Lung (tissue), 12 donors: ENCODE results near the gene TPPP2. TPM values are rescaled to one million over a fixed set of nuclear protein-coding genes. Genes with fewer than 3 reads are reported as not detected.

Experiments
- ATAC-seq: fragments of 200-7000 bp; cut with Tn5 transposase; one replicate; pipeline ENCODE4 v1.9.1; 2020; ENCODE audit warnings: moderate number of reproducible peaks; ENCODE audit not compliant: insufficient read depth, low FRiP score
- DNase-seq, 3 donors: peaks; one replicate each; pipeline ENCODE4 v3.0.0-alpha.2; 2013 to 2017
- H3K27ac ChIP-seq, 2 donors: one replicate each; pipeline ENCODE4 v1.5.1; 2013; ENCODE audit warnings: mild to moderate bottlenecking in 2 of 2, moderate library complexity in 2 of 2, control low read depth in 1 of 2, inconsistent platforms in 1 of 2, low read depth in 1 of 2, low read length in 1 of 2
- H3K27me3 ChIP-seq, 3 donors: one replicate each; pipeline ENCODE4 v1.5.1; 2013; ENCODE audit warnings: low read length in 2 of 3; ENCODE audit not compliant: control insufficient read depth in 3 of 3, insufficient read depth in 3 of 3
- H3K36me3 ChIP-seq, 4 donors: one replicate each; pipeline ENCODE4 v1.5.1; 2013; ENCODE audit warnings: low read length in 4 of 4, mild to moderate bottlenecking in 1 of 4, moderate library complexity in 1 of 4; ENCODE audit not compliant: control insufficient read depth in 4 of 4, insufficient read depth in 4 of 4
- H3K4me1 ChIP-seq, 5 donors: one replicate each; pipeline ENCODE4 v1.5.1; 2013; ENCODE audit warnings: low read length in 5 of 5, mild to moderate bottlenecking in 2 of 5, moderate library complexity in 1 of 5; ENCODE audit not compliant: control insufficient read depth in 5 of 5, insufficient read depth in 5 of 5
- H3K4me3 ChIP-seq: one replicate; pipeline ENCODE4 v1.5.1; 2013; ENCODE audit warnings: mild to moderate bottlenecking, control low read depth, moderate library complexity
- H3K9ac ChIP-seq, 2 donors: one replicate each; pipeline ENCODE4 v1.5.1; 2013; ENCODE audit warnings: low read length in 2 of 2, control low read depth in 1 of 2; ENCODE audit not compliant: insufficient read depth in 1 of 2
- H3K9me3 ChIP-seq, 4 donors: one replicate each; pipeline ENCODE4 v1.5.1; 2013; ENCODE audit warnings: low read length in 3 of 4, mild to moderate bottlenecking in 1 of 4, moderate library complexity in 1 of 4; ENCODE audit not compliant: control insufficient read depth in 4 of 4, insufficient read depth in 3 of 4
- WGBS, 2 donors: extraction: QIAGEN DNeasy Blood & Tissue Kit; methylation state at CpG; one replicate each; pipeline ENCODE4 v1.1.7; 2013; 5-methylcytosine and 5-hydroxymethylcytosine counted together
- polyA plus RNA-seq, 2 donors: library from polyadenylated mRNA; stranded (reverse); fragments of 200-250 nt; gene quantifications; one replicate each; pipeline ENCODE4 v1.2.1, GENCODE V29; 2013
- total RNA-seq, 2 donors: library from RNA; depleted of rRNA in 1 of 2; stranded (reverse); fragments of >200 nt in 1 of 2; gene quantifications; one replicate each; pipeline ENCODE4 v1.2.1, GENCODE V29; 2014 to 2021
- TF ChIP-seq, protein P1 (sequence below): IDR thresholded peaks from 2 replicates; pipeline ENCODE4 v1.5.1; 2012; ENCODE audit warnings: mild to moderate bottlenecking; ENCODE audit errors: control extremely low read depth, extremely low read depth
- donor health status: control.
- donor health status: control.
- donor health status: Bipolar disorder and iron deficiency.
- donor health status: healthy.
- donor health status: DM: yes; HTN: yes; CAD: no.

TPPP2 gene
- total and polyA plus RNA-seq, 4 donors, result 0.65 TPM; not detected in 3

DNA sequence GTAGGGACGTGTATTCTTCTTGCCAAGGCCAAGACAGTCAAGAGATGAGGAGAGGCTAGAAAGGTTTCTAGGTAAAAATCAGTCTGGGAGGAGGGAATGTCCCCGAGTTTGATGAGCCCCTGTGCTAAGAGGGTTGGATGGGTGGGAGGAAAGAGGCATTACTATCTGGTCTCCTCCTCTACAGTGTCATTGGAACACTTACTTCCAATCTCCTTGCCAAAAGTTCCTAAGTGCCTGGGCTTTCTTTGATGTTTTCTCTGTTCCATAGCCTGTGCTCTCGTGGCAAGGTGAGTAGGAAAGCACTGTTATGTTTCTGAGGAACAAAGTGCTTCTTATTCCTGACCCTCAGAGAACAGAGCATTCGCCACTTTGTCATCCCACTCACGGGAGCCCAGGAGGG is 4.7 kb downstream of the TPPP2 start, which contains the start of gene RNASE13:
RNASE13 (minus strand) TSS at position 101 of the 400 bp plus-strand sequence. CDS start 519 bp downstream, outside the sequence.
- DNase-seq (no peak), ATAC-seq (no peak)
- Histone ChIP-seq H3K27ac (no peak within 1 kb of the TSS), H3K9me3 (no peaks in the 10 kb centered on the region), H3K9ac (no peak within 1 kb of the TSS), H3K36me3 (no peaks in the 10 kb centered on the region), H3K27me3 (no peaks in the 10 kb centered on the region), H3K4me1 (peaks cover 0 to 19% (median 17%) of the 10 kb centered on the region in 5 donors), H3K4me3 (no peak within 1 kb of the TSS)
- WGBS, 2 donors, result 80 to 92% methylated on average over 5 of the region's 5 CpGs
- TF ChIP-seq, protein P1, sequence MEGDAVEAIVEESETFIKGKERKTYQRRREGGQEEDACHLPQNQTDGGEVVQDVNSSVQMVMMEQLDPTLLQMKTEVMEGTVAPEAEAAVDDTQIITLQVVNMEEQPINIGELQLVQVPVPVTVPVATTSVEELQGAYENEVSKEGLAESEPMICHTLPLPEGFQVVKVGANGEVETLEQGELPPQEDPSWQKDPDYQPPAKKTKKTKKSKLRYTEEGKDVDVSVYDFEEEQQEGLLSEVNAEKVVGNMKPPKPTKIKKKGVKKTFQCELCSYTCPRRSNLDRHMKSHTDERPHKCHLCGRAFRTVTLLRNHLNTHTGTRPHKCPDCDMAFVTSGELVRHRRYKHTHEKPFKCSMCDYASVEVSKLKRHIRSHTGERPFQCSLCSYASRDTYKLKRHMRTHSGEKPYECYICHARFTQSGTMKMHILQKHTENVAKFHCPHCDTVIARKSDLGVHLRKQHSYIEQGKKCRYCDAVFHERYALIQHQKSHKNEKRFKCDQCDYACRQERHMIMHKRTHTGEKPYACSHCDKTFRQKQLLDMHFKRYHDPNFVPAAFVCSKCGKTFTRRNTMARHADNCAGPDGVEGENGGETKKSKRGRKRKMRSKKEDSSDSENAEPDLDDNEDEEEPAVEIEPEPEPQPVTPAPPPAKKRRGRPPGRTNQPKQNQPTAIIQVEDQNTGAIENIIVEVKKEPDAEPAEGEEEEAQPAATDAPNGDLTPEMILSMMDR, result no peak

DNA sequence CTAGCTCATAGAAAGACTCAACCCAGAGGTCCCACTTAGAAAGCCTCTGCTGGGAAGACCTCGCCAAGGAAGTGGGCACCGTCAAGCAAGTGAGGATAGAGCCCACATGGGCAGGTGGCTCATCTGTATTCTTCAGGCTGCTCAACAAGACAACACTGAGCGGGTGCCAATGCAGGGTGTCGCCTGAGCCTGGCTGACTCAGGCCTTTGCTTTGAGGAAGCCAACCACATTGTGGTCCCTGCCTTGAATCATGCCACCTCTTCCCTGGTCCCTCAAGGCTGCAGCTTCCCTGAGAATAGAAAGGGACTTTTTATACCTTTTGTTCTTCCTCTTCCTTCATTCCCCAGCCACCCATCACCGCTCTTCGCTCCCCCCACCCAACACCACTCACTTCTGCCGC is 6.7 kb downstream of the TPPP2 start:
- H3K27me3 ChIP-seq, result no peaks in the 10 kb centered on the region
- DNase-seq (no peak), ATAC-seq (no peak)
- WGBS, 2 donors, result 91 to 92% methylated on average over 7 of the region's 7 CpGs
- H3K27ac ChIP-seq, result no peak overlapping the region
- H3K9ac ChIP-seq, result no peak overlapping the region
- H3K9me3 ChIP-seq, result no peaks in the 10 kb centered on the region
- H3K4me3 ChIP-seq, result no peak overlapping the region
- TF ChIP-seq, protein P1, result no peak
- H3K4me1 ChIP-seq, result peaks cover 0 to 23% (median 20%) of the 10 kb centered on the region in 5 donors
- H3K36me3 ChIP-seq, result no peaks in the 10 kb centered on the region

DNA sequence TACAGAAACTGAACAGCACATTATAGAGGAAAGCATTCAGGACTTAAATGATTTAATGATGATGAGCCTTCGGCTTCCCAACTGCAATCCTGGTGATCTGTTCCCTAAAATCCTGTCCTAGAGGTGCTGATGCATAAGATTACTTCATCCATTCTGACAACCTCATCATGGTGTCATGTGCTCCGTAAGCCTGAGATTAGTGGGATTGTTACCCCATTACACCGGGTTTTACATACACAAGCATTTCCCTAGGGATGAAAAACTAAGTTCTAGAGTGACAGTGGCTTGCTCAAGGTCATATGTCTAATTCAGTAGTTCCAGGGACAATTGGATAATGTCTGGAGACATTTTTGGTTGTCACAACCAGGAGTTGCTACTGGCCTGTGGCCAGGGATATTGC is 7.1 kb downstream of the TPPP2 start:
- H3K27me3 ChIP-seq, result no peaks in the 10 kb centered on the region
- no peak overlapping the region for H3K4me3 ChIP-seq
- no peaks in the 10 kb centered on the region for H3K36me3 ChIP-seq
- TF ChIP-seq, protein P1, result no peak
- no peak overlapping the region for H3K27ac ChIP-seq
- H3K4me1 ChIP-seq, result peaks cover 0 to 23% (median 20%) of the 10 kb centered on the region in 5 donors
- WGBS, 2 donors, result 80 to 90% methylated on average over 3 of the region's 3 CpGs
- ATAC-seq (no peak), DNase-seq (no peak)
- H3K9me3 ChIP-seq, result no peaks in the 10 kb centered on the region
- H3K9ac ChIP-seq, result no peak overlapping the region
